H1 (cell line): ENCODE data around the gene APOL2.

ENCODE experiments used
- ASH2L ChIP-seq: fragments of 200-600, 300-600 bp; sonication (generic); IDR thresholded peaks from one replicate; pipeline ENCODE4 v1.7.1; 2017; ENCODE audit warnings: low read length
- EZH2 ChIP-seq: fragments of 200-600 bp; sonication (generic); IDR thresholded peaks from 2 replicates; pipeline ENCODE4 v1.7.1; 2012; ENCODE audit warnings: low read depth, mild to moderate bottlenecking, moderate library complexity, low read length, inconsistent platforms; ENCODE audit not compliant: severe bottlenecking
- GABPA ChIP-seq: IDR thresholded peaks from 2 replicates; pipeline ENCODE4 v1.6.1; 2011; ENCODE audit warnings: mild to moderate bottlenecking, low read length, moderate library complexity, borderline replicate concordance; ENCODE audit not compliant: insufficient read depth
- JUND ChIP-seq: IDR thresholded peaks from 2 replicates; pipeline ENCODE4 v1.6.1; 2011; ENCODE audit warnings: mild to moderate bottlenecking, improper control_type of control experiment, low read length
- RAD21 ChIP-seq, 2 experiments: IDR thresholded peaks in 1 of 2; conservative IDR thresholded peaks in 1 of 2; 2 replicates each; pipeline ENCODE4 v1.6.1; 2011; ENCODE audit warnings: low read depth in 2 of 2, low read length in 2 of 2, improper control_type of control experiment in 1 of 2, inconsistent platforms in 1 of 2, mild to moderate bottlenecking in 1 of 2, moderate library complexity in 1 of 2
- SP1 ChIP-seq: IDR thresholded peaks from 2 replicates; pipeline ENCODE4 v1.6.1; 2011; ENCODE audit warnings: low read depth, low read length
- TAF1 ChIP-seq: IDR thresholded peaks from 2 replicates; pipeline ENCODE4 v1.6.1; 2011; ENCODE audit warnings: mild to moderate bottlenecking, low read depth, low read length
- TEAD4 ChIP-seq: IDR thresholded peaks from 2 replicates; pipeline ENCODE4 v1.6.1; 2012; ENCODE audit warnings: low read depth, low read length, inconsistent platforms, mixed read lengths

DNA sequence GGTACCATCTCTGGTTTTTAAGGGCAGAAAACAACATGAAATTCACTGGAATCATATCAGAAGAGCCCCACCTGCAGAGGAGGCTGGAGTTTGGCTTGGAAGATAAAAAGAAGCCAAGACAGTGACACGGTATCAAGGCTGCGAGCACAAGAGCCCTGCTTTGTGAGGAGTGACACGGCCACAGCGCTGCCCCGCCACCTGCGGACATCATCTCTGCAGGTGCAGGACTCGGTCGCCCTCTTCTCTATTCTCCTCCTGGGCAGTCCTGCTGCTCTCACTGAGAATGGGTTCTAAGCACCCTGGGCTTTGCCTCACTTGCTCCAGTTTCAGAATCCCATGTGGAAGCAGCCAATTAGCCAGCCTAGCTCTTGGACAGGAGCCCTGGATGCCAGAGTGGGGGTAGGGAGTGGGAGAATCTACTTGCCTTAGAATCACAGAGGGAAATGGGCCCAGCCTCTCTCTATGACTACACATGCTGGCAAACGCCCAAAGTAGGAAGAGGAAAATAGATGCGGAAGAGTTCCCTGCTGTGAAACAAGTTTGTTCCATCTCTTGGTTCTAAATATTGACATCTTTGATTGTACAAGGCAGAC, 54.8 kb downstream of the APOL2 start:
- TF ChIP-seq RAD21 (IDR thresholded peaks at IDR 0.05 in 1 of 2, conservative IDR thresholded peaks at IDR 0.05 in 1 of 2; ENCODE audit: low read depth in 2 of 2, low read length in 2 of 2) (no peak), JUND (no peak), TEAD4 (no peak), SP1 (no peak), TAF1 (no peak), ASH2L (no peak), EZH2 (no peak), GABPA (no peak)
